Activated T-cell treated with anti-CD3 and anti-CD28 coated beads for 1 hour (primary cell): ENCODE measurements around the gene NOS1AP.

Experiments used
- DNase-seq: peaks from one replicate; pipeline ENCODE4 v3.0.0-alpha.2; 2020; ENCODE audit warnings: low read depth

The NOS1AP gene

GRCh38 chr1:162256287-162256686, 186.8 kb downstream of the NOS1AP start:
- DNase-seq = no peak

GRCh38 chr1:162258394-162258793, 188.9 kb downstream of the NOS1AP start:
- no peak for DNase-seq

GRCh38 chr1:162259894-162260455, 190.5 kb downstream of the NOS1AP start:
- DNase-seq = no peak

- DNase-seq = no peak
These were observed 194.6 kb downstream of the NOS1AP start for GRCh38 chr1:162264108-162264507.

GRCh38 chr1:162265983-162266382, 196.5 kb downstream of the NOS1AP start:
- DNase-seq = no peak

- no peak for DNase-seq
These were observed 200.7 kb downstream of the NOS1AP start for GRCh38 chr1:162270016-162270770.

- DNase-seq = no peak
These were observed 202.5 kb downstream of the NOS1AP start for GRCh38 chr1:162271972-162272371.

GRCh38 chr1:162272419-162272818, 202.9 kb downstream of the NOS1AP start:
- no peak for DNase-seq

GRCh38 chr1:162275622-162276175, 206.2 kb downstream of the NOS1AP start:
- no peak for DNase-seq

- DNase-seq = no peak
These were observed 207.0 kb downstream of the NOS1AP start for GRCh38 chr1:162276493-162276892.

GRCh38 chr1:162279136-162279498, 209.6 kb downstream of the NOS1AP start:
- DNase-seq = no peak

- DNase-seq = no peak
These were observed 211.9 kb downstream of the NOS1AP start for GRCh38 chr1:162281426-162281825.

- DNase-seq = no peak
These were observed 214.2 kb downstream of the NOS1AP start for GRCh38 chr1:162283657-162284056.

- DNase-seq = no peak
These were observed 214.9 kb downstream of the NOS1AP start for GRCh38 chr1:162284206-162284955.

- DNase-seq = no peak
These were observed 215.7 kb downstream of the NOS1AP start for GRCh38 chr1:162285149-162285561.

- no peak for DNase-seq
These were observed 221.5 kb downstream of the NOS1AP start for GRCh38 chr1:162291000-162291399.

- no peak for DNase-seq
These were observed 222.9 kb downstream of the NOS1AP start for GRCh38 chr1:162292422-162292849.

GRCh38 chr1:162293073-162293692, 223.7 kb downstream of the NOS1AP start:
- DNase-seq = no peak

- DNase-seq = no peak
These were observed 224.5 kb downstream of the NOS1AP start for GRCh38 chr1:162294015-162294414.

- no peak for DNase-seq
These were observed 227.7 kb downstream of the NOS1AP start for GRCh38 chr1:162297208-162297607.

GRCh38 chr1:162298266-162298665, 228.8 kb downstream of the NOS1AP start:
- DNase-seq = no peak

GRCh38 chr1:162299018-162299417, 229.5 kb downstream of the NOS1AP start:
- no peak for DNase-seq
